Cardiac fibroblast (primary cell): ENCODE results near the gene EPS8L3.

Experiments
- DNase-seq, 2 donors: peaks; one replicate each; pipeline versions ENCODE4 v3.0.0 to v3.0.0-alpha.2; 2010; ENCODE audit warnings: low read depth in 2 of 2
- H3K4me3 ChIP-seq, 2 donors: replicated peaks in 1 of 2; 1 replicate in 1 of 2; 2 replicates in 1 of 2; pipeline ENCODE4 v1.5.1; 2011; ENCODE audit warnings: low read depth in 2 of 2, low read length in 2 of 2, mild to moderate bottlenecking in 2 of 2, moderate library complexity in 1 of 2
- CTCF ChIP-seq: IDR thresholded peaks from one replicate; pipeline ENCODE4 v1.5.1; 2011; ENCODE audit warnings: low read depth, mild to moderate bottlenecking, low read length, inconsistent platforms

The EPS8L3 gene

GRCh38 chr1:109806733-109807400 is 43.1 kb upstream of the EPS8L3 start:
- DNase-seq, result peak in 1 of 2 donors; percentile 33
- no peak for TF ChIP-seq CTCF

GRCh38 chr1:109805486-109806165 is 41.9 kb upstream of the EPS8L3 start:
- H3K4me3 ChIP-seq, result no peak overlapping the region
- DNase-seq, result peak in 1 of 2 donors; percentile 29
- TF ChIP-seq CTCF, result no peak

More at GRCh38 chr1:109806733-109807400, 43.1 kb upstream of the EPS8L3 start:
- H3K4me3 ChIP-seq, result no peak overlapping the region

- no peak for TF ChIP-seq CTCF
- no peak overlapping the region for H3K4me3 ChIP-seq
- no peak for DNase-seq
Measured at GRCh38 chr1:109804660-109805059, 40.9 kb upstream of the EPS8L3 start.

- no peak overlapping the region for H3K4me3 ChIP-seq
- DNase-seq, result peak; percentile 46 to 69
- TF ChIP-seq CTCF, result no peak
Measured at GRCh38 chr1:109803901-109804331, 40.2 kb upstream of the EPS8L3 start.

GRCh38 chr1:109802901-109803561 is 39.3 kb upstream of the EPS8L3 start:
- no peak for TF ChIP-seq CTCF
- DNase-seq, result peak in 1 of 2 donors; percentile 47
- no peak overlapping the region for H3K4me3 ChIP-seq

GRCh38 chr1:109802136-109802900 is 38.6 kb upstream of the EPS8L3 start:
- TF ChIP-seq CTCF, result no peak
- no peak overlapping the region for H3K4me3 ChIP-seq
- DNase-seq, result no peak
